Upper lobe of left lung (tissue), 4 donors: ENCODE measurements around the gene MAGEB3.

ENCODE experiments used
- CTCF ChIP-seq, 6 experiments: fragments of 450-650 bp in 4 of 6; fragments of 200-600 bp in 2 of 6; sonication (generic) in 2 of 6; IDR thresholded peaks; one replicate each; pipeline ENCODE4 v1.5.1; 2016 to 2019; ENCODE audit warnings: antibody characterized with exemption in 6 of 6
- EP300 ChIP-seq, 4 donors: sonication (generic); formaldehyde crosslinking; IDR thresholded peaks; one replicate each; pipeline ENCODE4 v1.5.1; 2017; ENCODE audit warnings: antibody characterized with exemption in 4 of 4, control low read depth in 2 of 4
- POLR2A ChIP-seq, 4 donors: fragments of 450-650 bp; IDR thresholded peaks; one replicate each; pipeline ENCODE4 v1.5.1; 2016 to 2017; ENCODE audit warnings: antibody characterized with exemption in 4 of 4, mild to moderate bottlenecking in 2 of 4

- TF ChIP-seq EP300 (IDR thresholded peaks at IDR 0.05) (no peak), CTCF (IDR thresholded peaks at IDR 0.05) (no peak), POLR2A (IDR thresholded peaks at IDR 0.05) (no peak)
These were observed 46.9 kb upstream of the MAGEB3 start for GRCh38 chrX:30183554-30183953.
